MM.1S (cell line): Measurements from ENCODE around the gene NEU4.
"Not testable (repeated sequence)": the region's sequence is repeated elsewhere in the genome, so short reads cannot be mapped to it uniquely, and the experiment has no call there.

Experiments
- DNase-seq: peaks from one replicate; pipeline ENCODE4 v3.0.0-alpha.2; 2015
- H2AFZ ChIP-seq: fragments of 300-600 bp; sonication (generic); 2 replicates; pipeline ENCODE4 v1.6.0; 2016; ENCODE audit warnings: antibody characterized with exemption, low read length
- H3F3A ChIP-seq: fragments of 300-600 bp; sonication (generic); 2 replicates; pipeline ENCODE4 v1.6.1; 2016; ENCODE audit warnings: mild to moderate bottlenecking, antibody characterized with exemption, low read length, moderate library complexity, mixed read lengths; ENCODE audit not compliant: insufficient read depth
- H3K27ac ChIP-seq: fragments of 300-600 bp; sonication (generic); 2 replicates; pipeline ENCODE4 v1.5.1; 2016; ENCODE audit warnings: mild to moderate bottlenecking, low read length
- H3K27me3 ChIP-seq: fragments of 300-600 bp; sonication (generic); replicated peaks from 2 replicates; pipeline ENCODE4 v1.6.0; 2016; ENCODE audit warnings: low read length; ENCODE audit not compliant: insufficient read depth
- H3K36me3 ChIP-seq: fragments of 300-600 bp; sonication (generic); replicated peaks from 2 replicates; pipeline ENCODE4 v1.6.1; 2016; ENCODE audit warnings: mild to moderate bottlenecking, low read length, mixed read lengths; ENCODE audit not compliant: insufficient read depth
- H3K4me1 ChIP-seq: fragments of 300-600 bp; sonication (generic); 2 replicates; pipeline ENCODE4 v1.6.1; 2016; ENCODE audit warnings: low read length, mixed read lengths
- H3K4me2 ChIP-seq: fragments of 300-600 bp; sonication (generic); 2 replicates; pipeline ENCODE4 v1.6.0; 2016; ENCODE audit warnings: low read depth, low read length
- H3K4me3 ChIP-seq: fragments of 300-600 bp; sonication (generic); 2 replicates; pipeline ENCODE4 v1.5.1; 2016; ENCODE audit warnings: low read length, mixed read lengths
- H3K79me2 ChIP-seq: fragments of 300-600 bp; sonication (generic); 2 replicates; pipeline ENCODE4 v1.6.1; 2016; ENCODE audit warnings: mixed run types, low read length, mixed read lengths
- H3K9ac ChIP-seq: fragments of 300-600 bp; sonication (generic); 2 replicates; pipeline ENCODE4 v1.6.1; 2016; ENCODE audit warnings: low read length, mixed read lengths
- H3K9me2 ChIP-seq: fragments of 300-600 bp; sonication (generic); replicated peaks from 2 replicates; pipeline ENCODE4 v1.6.1; 2016; ENCODE audit warnings: mild to moderate bottlenecking, low read length, mixed read lengths; ENCODE audit not compliant: insufficient read depth
- H3K9me3 ChIP-seq: fragments of 300-600 bp; sonication (generic); replicated peaks from 2 replicates; pipeline ENCODE4 v1.6.1; 2016; ENCODE audit warnings: mild to moderate bottlenecking, low read length, mixed read lengths; ENCODE audit not compliant: insufficient read depth
- H4K20me1 ChIP-seq: fragments of 300-600 bp; sonication (generic); 2 replicates; pipeline ENCODE4 v1.6.1; 2016; ENCODE audit warnings: mild to moderate bottlenecking, low read length, moderate library complexity, mixed read lengths; ENCODE audit not compliant: insufficient read depth
- CTCF ChIP-seq: fragments of 300-600 bp; sonication (generic); IDR thresholded peaks from 2 replicates; pipeline ENCODE4 v1.5.1; 2016; ENCODE audit warnings: antibody characterized with exemption, low read length, mixed read lengths
- EZH2 ChIP-seq: fragments of 300-600 bp; sonication (generic); optimal IDR thresholded peaks from 2 replicates; pipeline ENCODE3; 2017; ENCODE audit warnings: low read depth, mild to moderate bottlenecking, antibody characterized with exemption, low read length, mixed read lengths
- EZH2phosphoT487 ChIP-seq: fragments of 300-600 bp; sonication (generic); IDR thresholded peaks from 2 replicates; pipeline ENCODE4 v1.6.1; 2018; ENCODE audit warnings: antibody characterized with exemption, low read length

The NEU4 gene

GRCh38 chr2:241808721-241809382, at the start of gene NEU4:
NEU4 (plus strand) TSS chr2:241809193; CDS start chr2:241814485, 5,292 bp downstream.
- DNase-seq, result no peak
- H3K27ac ChIP-seq, result no peak within 1 kb of the TSS
- no peak within 1 kb of the TSS for H3K4me2 ChIP-seq

GRCh38 chr2:241759893-241760292, 49.1 kb upstream of the NEU4 start:
- H4K20me1 ChIP-seq, H3K4me2 ChIP-seq, H3K27me3 ChIP-seq, H3K9me3 ChIP-seq, H3K79me2 ChIP-seq, H3F3A ChIP-seq, H3K27ac ChIP-seq, H2AFZ ChIP-seq, H3K36me3 ChIP-seq, H3K4me3 ChIP-seq, H3K9me2 ChIP-seq, DNase-seq, H3K9ac ChIP-seq, H3K4me1 ChIP-seq: not testable (repeated sequence)

More at GRCh38 chr2:241808721-241809382, at the start of gene NEU4:
- no peaks in the 10 kb centered on the region for H3K4me1 ChIP-seq
- no peak within 1 kb of the TSS for H3K9ac ChIP-seq
- no peak for TF ChIP-seq EZH2
- no peak for TF ChIP-seq CTCF
- no peak for TF ChIP-seq EZH2phosphoT487
- no peaks in the 10 kb centered on the region for H3K9me2 ChIP-seq
- no peaks in the 10 kb centered on the region for H4K20me1 ChIP-seq
- no peak within 1 kb of the TSS for H3K4me3 ChIP-seq
- no peaks in the 10 kb centered on the region for H3K9me3 ChIP-seq
- H3K79me2 ChIP-seq, result no peaks in the 10 kb centered on the region
- no peaks in the 10 kb centered on the region for H3K36me3 ChIP-seq
- no peaks in the 10 kb centered on the region for H3F3A ChIP-seq
- peaks cover 56% of the 10 kb centered on the region for H3K27me3 ChIP-seq
- no peak within 1 kb of the TSS for H2AFZ ChIP-seq

- Histone ChIP-seq H4K20me1 (no peaks in the 10 kb centered on the region), H3K9ac (no peak overlapping the region), H3K9me3 (no peaks in the 10 kb centered on the region), H3K4me3 (no peak overlapping the region), H3F3A (no peaks in the 10 kb centered on the region), H3K27me3 (no peaks in the 10 kb centered on the region), H3K4me2 (no peak overlapping the region), H2AFZ (no peak overlapping the region), H3K9me2 (no peaks in the 10 kb centered on the region), H3K27ac (no peak overlapping the region), H3K36me3 (no peaks in the 10 kb centered on the region), H3K4me1 (no peaks in the 10 kb centered on the region), H3K79me2 (no peaks in the 10 kb centered on the region)
- no peak for DNase-seq
- TF ChIP-seq CTCF (no peak), EZH2phosphoT487 (no peak), EZH2 (no peak)
Observed at GRCh38 chr2:241760301-241760771, 48.7 kb upstream of the NEU4 start.

GRCh38 chr2:241762321-241762932, 46.6 kb upstream of the NEU4 start:
- Histone ChIP-seq H3K4me2 (no peak overlapping the region), H3K36me3 (no peaks in the 10 kb centered on the region), H3F3A (no peaks in the 10 kb centered on the region), H3K79me2 (no peaks in the 10 kb centered on the region), H3K27ac (no peak overlapping the region), H3K4me1 (no peaks in the 10 kb centered on the region), H3K27me3 (no peaks in the 10 kb centered on the region), H3K9me2 (no peaks in the 10 kb centered on the region), H3K4me3 (no peak overlapping the region), H3K9me3 (no peaks in the 10 kb centered on the region), H2AFZ (no peak overlapping the region), H4K20me1 (no peaks in the 10 kb centered on the region), H3K9ac (no peak overlapping the region)
- DNase-seq, result no peak
- no peak for TF ChIP-seq CTCF
- TF ChIP-seq EZH2, result no peak
- no peak for TF ChIP-seq EZH2phosphoT487
